Transverse colon (tissue), 4 donors: ENCODE measurements around the gene SPATA16. TPM values are rescaled to one million over a fixed set of nuclear protein-coding genes. Genes with fewer than 3 reads are reported as not detected.
"Not testable (repeated sequence)": the region's sequence is repeated elsewhere in the genome, so short reads cannot be mapped to it uniquely, and the experiment has no call there.

Experiments used
- DNase-seq: peaks from one replicate; pipeline ENCODE4 v3.0.0-alpha.2; 2019
- H3K27ac ChIP-seq, 4 donors: fragments of 200-600 bp; sonication (generic); 2 replicates each; pipeline ENCODE4 v1.5.1; 2016 to 2018; ENCODE audit warnings: inconsistent platforms in 4 of 4
- H3K27me3 ChIP-seq: fragments of 200-600 bp; sonication (generic); 2 replicates; pipeline ENCODE4 v1.5.1; 2017; ENCODE audit warnings: inconsistent platforms
- H3K36me3 ChIP-seq, 4 donors: fragments of 200-600 bp; sonication (generic); 2 replicates each; pipeline ENCODE4 v1.5.1; 2017 to 2019; ENCODE audit warnings: inconsistent platforms in 4 of 4
- H3K4me1 ChIP-seq, 4 donors: fragments of 200-600 bp; sonication (generic); 2 replicates each; pipeline ENCODE4 v1.5.1; 2017 to 2020; ENCODE audit warnings: inconsistent platforms in 4 of 4
- H3K4me3 ChIP-seq, 4 donors: fragments of 200-600 bp; sonication (generic); 1 replicate in 1 of 4; 2 replicates in 3 of 4; pipeline versions ENCODE4 v1.5.1 to v1.6.1; 2017 to 2019; ENCODE audit warnings: inconsistent platforms in 4 of 4
- H3K9me3 ChIP-seq, 2 donors: fragments of 200-600 bp; sonication (generic); 2 replicates each; pipeline ENCODE4 v1.5.1; 2017 to 2019; ENCODE audit warnings: inconsistent platforms in 2 of 2
- EP300 ChIP-seq: sonication (generic); formaldehyde crosslinking; IDR thresholded peaks from one replicate; pipeline ENCODE4 v1.6.1; 2017; ENCODE audit warnings: antibody characterized with exemption, low read depth
- POLR2A ChIP-seq: fragments of 450-650 bp; IDR thresholded peaks from one replicate; pipeline ENCODE4 v1.6.1; 2016; ENCODE audit warnings: antibody characterized with exemption, mild to moderate bottlenecking, moderate library complexity
- POLR2AphosphoS5 ChIP-seq, 3 donors: sonication (generic); formaldehyde crosslinking; IDR thresholded peaks; one replicate each; pipeline ENCODE4 v1.6.1; 2016; ENCODE audit warnings: antibody characterized with exemption in 3 of 3
- WGBS, 2 donors: methylation state at CpG; one replicate each; pipeline ENCODE4 v1.1.5; 2018; ENCODE audit warnings: low coverage in 1 of 2; 5-methylcytosine and 5-hydroxymethylcytosine counted together
- in situ Hi-C, 4 donors: fragments of 200-750 bp; cut with MboI; loops; one replicate each; pipeline versions ENCODE4 v1.15.0 to v1.15.1; 2017; ENCODE audit warnings: low sequenced_read_pairs in 3 of 4, low pct_ligation_motif_present in 1 of 4, low pct_unique_long_range_greater_than_20kb in 1 of 4
- intact Hi-C: fragments of 100-400 bp; cut with DNase I; formaldehyde crosslinking; loops from one replicate; pipeline ENCODE4 v1.15.1; 2023; ENCODE audit warnings: low total_unique reads
- total RNA-seq, 4 donors: library from RNA; depleted of rRNA; stranded (reverse); fragments of >200 nt; gene quantifications; one replicate each; pipeline ENCODE4 v1.1.0, GENCODE V29; 2016
- TF ChIP-seq, protein P1 (sequence below), 5 experiments: fragments of 200-600 bp in 3 of 5; fragments of 450-650 bp in 2 of 5; sonication (generic) in 3 of 5; IDR thresholded peaks; 1 replicate in 2 of 5; 2 replicates in 3 of 5; pipeline ENCODE4 v1.5.1; 2016 to 2017; ENCODE audit warnings: antibody characterized with exemption in 5 of 5, inconsistent platforms in 3 of 5, mild to moderate bottlenecking in 2 of 5, moderate library complexity in 1 of 5

The SPATA16 gene
- total RNA-seq, 4 donors from 2014 or later, result not detected

DNA sequence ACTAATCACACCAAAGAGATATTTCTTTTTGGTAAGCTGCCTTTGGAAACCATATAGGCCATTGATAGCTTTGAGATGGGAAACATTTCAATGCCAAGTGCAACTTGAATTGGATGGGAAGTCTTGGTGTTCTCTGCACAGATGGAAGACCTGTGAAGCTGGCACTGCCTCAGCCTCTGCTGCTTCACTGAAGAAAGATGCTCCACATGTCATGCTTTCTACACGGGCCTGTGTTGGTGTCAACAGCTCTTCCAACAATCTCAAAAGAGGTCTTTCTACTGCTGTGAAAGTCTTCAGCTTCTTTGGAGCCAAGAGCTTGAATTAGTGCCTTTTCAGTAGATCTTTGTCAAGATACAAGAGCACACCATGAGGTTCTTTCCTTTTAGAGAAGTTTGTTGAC is 169.0 kb downstream of the SPATA16 start:
- H3K27ac ChIP-seq, result no peak overlapping the region
- WGBS, 2 donors, result 70% methylated on average over 1 of the region's 1 CpG; no CpG with 5 or more reads in 1 of the 2 donors
- in situ Hi-C loops, result no loop called here
- no peak for DNase-seq
- intact Hi-C loops, result no loop called here
- no peaks in the 10 kb centered on the region for H3K36me3 ChIP-seq
- TF ChIP-seq, protein P1, sequence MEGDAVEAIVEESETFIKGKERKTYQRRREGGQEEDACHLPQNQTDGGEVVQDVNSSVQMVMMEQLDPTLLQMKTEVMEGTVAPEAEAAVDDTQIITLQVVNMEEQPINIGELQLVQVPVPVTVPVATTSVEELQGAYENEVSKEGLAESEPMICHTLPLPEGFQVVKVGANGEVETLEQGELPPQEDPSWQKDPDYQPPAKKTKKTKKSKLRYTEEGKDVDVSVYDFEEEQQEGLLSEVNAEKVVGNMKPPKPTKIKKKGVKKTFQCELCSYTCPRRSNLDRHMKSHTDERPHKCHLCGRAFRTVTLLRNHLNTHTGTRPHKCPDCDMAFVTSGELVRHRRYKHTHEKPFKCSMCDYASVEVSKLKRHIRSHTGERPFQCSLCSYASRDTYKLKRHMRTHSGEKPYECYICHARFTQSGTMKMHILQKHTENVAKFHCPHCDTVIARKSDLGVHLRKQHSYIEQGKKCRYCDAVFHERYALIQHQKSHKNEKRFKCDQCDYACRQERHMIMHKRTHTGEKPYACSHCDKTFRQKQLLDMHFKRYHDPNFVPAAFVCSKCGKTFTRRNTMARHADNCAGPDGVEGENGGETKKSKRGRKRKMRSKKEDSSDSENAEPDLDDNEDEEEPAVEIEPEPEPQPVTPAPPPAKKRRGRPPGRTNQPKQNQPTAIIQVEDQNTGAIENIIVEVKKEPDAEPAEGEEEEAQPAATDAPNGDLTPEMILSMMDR (IDR thresholded peaks at IDR 0.05), result no peak
- no peak for TF ChIP-seq POLR2A
- TF ChIP-seq EP300, result no peak
- no peak for TF ChIP-seq POLR2AphosphoS5 (IDR thresholded peaks at IDR 0.05)
- no peaks in the 10 kb centered on the region for H3K9me3 ChIP-seq
- H3K4me1 ChIP-seq, result no peaks in the 10 kb centered on the region
- no peaks in the 10 kb centered on the region for H3K27me3 ChIP-seq
- no peak overlapping the region for H3K4me3 ChIP-seq

DNA sequence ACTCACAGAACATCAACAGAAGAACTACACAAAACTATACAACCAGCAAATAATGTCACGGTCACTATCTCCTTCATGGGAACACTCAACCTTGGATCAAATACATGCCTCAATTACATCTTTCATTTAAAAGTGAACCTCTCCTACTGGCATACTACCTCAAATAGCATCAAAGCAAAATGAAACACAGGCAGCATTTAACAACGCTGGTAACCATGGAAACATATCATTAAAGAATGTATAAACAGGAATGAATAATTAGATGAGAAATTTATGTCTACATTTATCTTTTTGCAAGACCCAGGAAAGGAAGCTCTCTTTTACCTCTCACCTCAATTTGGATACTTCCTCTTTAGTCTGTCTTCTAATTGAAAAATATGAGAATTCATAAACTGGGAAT is 172.4 kb downstream of the SPATA16 start:
- in situ Hi-C loops, result no loop called here

DNA sequence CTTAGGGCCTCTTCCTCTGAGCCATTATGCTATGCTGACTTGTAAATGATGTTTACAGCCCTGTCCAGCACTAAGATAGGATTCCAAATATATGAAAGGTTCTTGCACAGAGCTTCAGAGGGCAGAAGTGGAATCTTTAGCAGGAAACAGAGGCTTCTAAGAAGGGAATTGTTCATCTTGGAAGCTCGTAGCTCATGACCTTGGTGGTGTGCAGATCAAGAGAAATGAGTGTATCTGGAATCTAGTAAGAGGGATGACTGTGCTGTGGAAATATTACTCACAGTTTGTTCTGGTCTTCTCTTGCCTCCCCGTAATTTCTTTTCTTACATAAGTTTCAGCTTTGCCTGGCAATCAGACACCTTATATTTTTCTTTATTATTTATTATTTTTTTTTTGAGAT is 175.8 kb downstream of the SPATA16 start:
- Histone ChIP-seq H3K36me3 (no peaks in the 10 kb centered on the region), H3K9me3 (no peaks in the 10 kb centered on the region), H3K4me1 (no peaks in the 10 kb centered on the region), H3K27me3 (no peaks in the 10 kb centered on the region), H3K4me3 (no peak overlapping the region), H3K27ac (no peak overlapping the region)
- intact Hi-C loops, result no loop called here
- WGBS, 2 donors, result 60 to 90% methylated on average over 2 of the region's 2 CpGs
- in situ Hi-C loops, result no loop called here
- TF ChIP-seq POLR2AphosphoS5 (IDR thresholded peaks at IDR 0.05) (no peak), EP300 (no peak)
- TF ChIP-seq, protein P1 (IDR thresholded peaks at IDR 0.05), result no peak
- no peak for DNase-seq

More for the DNA sequence above, 172.4 kb downstream of the SPATA16 start:
- intact Hi-C loops, result no loop called here
- DNase-seq, result no peak
- Histone ChIP-seq H3K4me1 (no peaks in the 10 kb centered on the region), H3K9me3 (no peaks in the 10 kb centered on the region), H3K4me3 (no peak overlapping the region), H3K27me3 (no peaks in the 10 kb centered on the region), H3K36me3 (no peaks in the 10 kb centered on the region), H3K27ac (no peak overlapping the region)
- 52 to 63% methylated on average over 2 of the region's 2 CpGs for WGBS, 2 donors
- TF ChIP-seq EP300 (no peak), POLR2AphosphoS5 (IDR thresholded peaks at IDR 0.05) (no peak)
- TF ChIP-seq, protein P1 (IDR thresholded peaks at IDR 0.05), result no peak

DNA sequence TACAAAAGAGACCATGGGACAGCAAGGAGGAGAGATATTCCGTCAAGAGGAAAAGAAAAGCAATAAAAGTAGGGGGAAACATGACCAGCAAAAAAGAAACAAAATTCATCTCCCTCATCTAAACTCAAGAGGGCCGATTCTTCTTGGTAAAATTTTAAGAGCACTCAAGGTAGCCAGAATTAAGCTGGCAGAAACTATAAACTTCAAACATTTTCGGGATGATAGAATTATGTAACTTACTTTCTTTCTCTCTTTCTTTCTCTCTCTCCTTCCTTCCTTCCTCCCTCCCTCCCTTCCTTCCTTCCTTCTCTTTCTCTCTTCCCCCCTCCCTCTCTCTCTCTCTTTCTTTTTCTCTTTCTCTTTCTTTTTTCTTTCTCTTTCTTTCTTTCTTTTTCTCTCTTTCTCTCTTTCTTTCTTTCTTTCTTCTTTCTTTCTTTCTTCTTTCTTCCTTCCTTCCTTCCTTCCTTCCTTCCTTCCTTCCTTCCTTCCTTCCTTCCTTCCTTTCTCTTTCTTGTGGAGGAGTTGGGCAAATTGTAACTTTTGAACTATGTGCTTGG is 180.3 kb downstream of the SPATA16 start:
- DNase-seq, H3K36me3 ChIP-seq, intact Hi-C loops, in situ Hi-C loops, H3K27ac ChIP-seq, H3K9me3 ChIP-seq, H3K27me3 ChIP-seq, H3K4me3 ChIP-seq, H3K4me1 ChIP-seq: not testable (repeated sequence)
- WGBS, 2 donors, result 68 to 69% methylated on average over 2 to 3 of the region's 3 CpGs

DNA sequence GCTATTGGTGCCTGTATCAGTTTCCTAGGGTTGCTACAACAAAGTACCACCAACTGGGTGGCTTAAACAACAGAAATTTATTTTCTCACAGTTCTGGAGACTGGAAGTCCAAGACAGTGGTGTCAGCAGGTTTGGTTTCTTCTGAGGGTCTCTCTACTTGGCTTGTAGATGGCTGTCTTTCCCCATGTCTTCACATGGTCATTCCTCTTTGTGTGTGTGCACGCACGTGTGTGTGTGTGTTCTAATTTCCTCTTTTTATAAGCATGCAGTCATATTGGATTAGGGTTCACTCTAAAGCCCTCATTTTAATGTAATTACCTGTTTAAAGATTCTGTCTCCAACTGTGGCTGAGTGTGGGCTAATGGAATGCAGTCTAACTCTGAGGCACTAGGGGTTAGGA is 182.5 kb downstream of the SPATA16 start:
- Histone ChIP-seq H3K9me3 (no peaks in the 10 kb centered on the region), H3K4me1 (no peaks in the 10 kb centered on the region), H3K4me3 (no peak overlapping the region), H3K27me3 (no peaks in the 10 kb centered on the region), H3K27ac (no peak overlapping the region), H3K36me3 (no peaks in the 10 kb centered on the region)
- TF ChIP-seq, protein P1 (IDR thresholded peaks at IDR 0.05), result no peak
- TF ChIP-seq POLR2A, result no peak
- 93% methylated on average over 2 of the region's 2 CpGs; no CpG with 5 or more reads in 1 of the 2 donors for WGBS, 2 donors
- intact Hi-C loops, result loop anchor here (5.0 kb wide), 1 partner anchor 1056 kb away; no protein-coding TSS in a partner anchor
- in situ Hi-C loops, result no loop called here
- no peak for DNase-seq
